WERI-Rb-1 (cell line): ENCODE results near the gene IL12RB2.

Experiments
- DNase-seq: peaks from one replicate; pipeline ENCODE4 v3.0.0-alpha.2; 2020
- H3K27ac ChIP-seq: fragments of 250-450 bp; sonication (Bioruptor Pico); 2 replicates; pipeline ENCODE4 v1.5.1; 2020; ENCODE audit warnings: mild to moderate bottlenecking, moderate library complexity
- H3K27me3 ChIP-seq: fragments of 250-450 bp; sonication (Bioruptor Pico); 2 replicates; pipeline ENCODE4 v1.5.1; 2021; ENCODE audit warnings: mild to moderate bottlenecking, low read depth, moderate library complexity; ENCODE audit not compliant: insufficient read depth, severe bottlenecking
- H3K36me3 ChIP-seq: fragments of 250-450 bp; sonication (Bioruptor Pico); 2 replicates; pipeline ENCODE4 v1.5.1; 2020; ENCODE audit warnings: mild to moderate bottlenecking, moderate library complexity
- H3K4me3 ChIP-seq: 2 replicates; pipeline ENCODE4 v1.5.1; 2011; ENCODE audit warnings: low read depth, mild to moderate bottlenecking, control low read depth, low read length
- H3K9me3 ChIP-seq: fragments of 250-450 bp; sonication (Bioruptor Pico); 2 replicates; pipeline ENCODE4 v1.5.1; 2021; ENCODE audit warnings: mild to moderate bottlenecking, moderate library complexity; ENCODE audit not compliant: severe bottlenecking
- TF ChIP-seq, protein P1 (sequence below): IDR thresholded peaks from 2 replicates; pipeline ENCODE4 v1.5.1; 2011; ENCODE audit warnings: low read depth, mild to moderate bottlenecking, control low read depth, inconsistent platforms, low read length

IL12RB2 gene

DNA sequence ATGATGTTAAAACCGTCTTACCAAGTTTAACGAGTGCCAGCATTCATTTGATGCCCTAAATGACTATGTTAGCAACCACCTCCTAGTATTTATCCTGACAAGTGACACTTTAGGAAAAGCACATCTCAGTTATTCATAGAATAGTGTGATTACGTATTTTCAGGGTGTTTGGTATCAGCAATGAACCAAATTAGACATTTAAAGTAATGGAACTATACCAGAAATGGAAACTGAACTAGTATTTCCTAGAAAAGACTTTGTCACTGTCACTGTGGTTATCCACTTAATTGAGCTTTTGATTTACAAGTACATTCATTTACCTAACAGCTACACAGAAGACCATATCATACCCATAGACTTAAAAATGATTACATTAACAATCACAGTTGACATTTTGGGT is 3.6 kb upstream of the IL12RB2 start:
- no peak for DNase-seq

DNA sequence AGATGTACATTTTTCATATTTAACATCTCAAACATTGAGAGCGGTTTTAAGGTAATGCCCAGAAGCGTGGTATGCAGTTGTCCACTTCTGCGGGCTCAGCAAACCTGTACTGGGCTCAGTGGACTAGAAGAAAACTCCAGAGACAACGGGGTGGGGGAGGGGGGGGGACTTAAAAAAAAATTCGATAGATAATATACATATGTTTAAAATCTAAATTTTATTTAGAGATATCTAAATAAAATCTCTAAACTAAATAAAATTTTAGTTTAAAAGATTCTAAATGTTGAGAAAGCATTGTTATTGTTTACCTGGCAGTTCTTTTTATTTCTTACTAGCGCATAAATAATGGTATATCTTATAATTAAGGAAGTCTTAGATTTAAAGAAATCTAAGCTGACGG is 1.1 kb upstream of the IL12RB2 start:
- no peaks in the 10 kb centered on the region for H3K27me3 ChIP-seq
- H3K36me3 ChIP-seq: no peaks in the 10 kb centered on the region
- DNase-seq: no peak
- H3K4me3 ChIP-seq: no peak overlapping the region
- H3K9me3 ChIP-seq: no peaks in the 10 kb centered on the region
- H3K27ac ChIP-seq: no peak overlapping the region
- TF ChIP-seq, protein P1, sequence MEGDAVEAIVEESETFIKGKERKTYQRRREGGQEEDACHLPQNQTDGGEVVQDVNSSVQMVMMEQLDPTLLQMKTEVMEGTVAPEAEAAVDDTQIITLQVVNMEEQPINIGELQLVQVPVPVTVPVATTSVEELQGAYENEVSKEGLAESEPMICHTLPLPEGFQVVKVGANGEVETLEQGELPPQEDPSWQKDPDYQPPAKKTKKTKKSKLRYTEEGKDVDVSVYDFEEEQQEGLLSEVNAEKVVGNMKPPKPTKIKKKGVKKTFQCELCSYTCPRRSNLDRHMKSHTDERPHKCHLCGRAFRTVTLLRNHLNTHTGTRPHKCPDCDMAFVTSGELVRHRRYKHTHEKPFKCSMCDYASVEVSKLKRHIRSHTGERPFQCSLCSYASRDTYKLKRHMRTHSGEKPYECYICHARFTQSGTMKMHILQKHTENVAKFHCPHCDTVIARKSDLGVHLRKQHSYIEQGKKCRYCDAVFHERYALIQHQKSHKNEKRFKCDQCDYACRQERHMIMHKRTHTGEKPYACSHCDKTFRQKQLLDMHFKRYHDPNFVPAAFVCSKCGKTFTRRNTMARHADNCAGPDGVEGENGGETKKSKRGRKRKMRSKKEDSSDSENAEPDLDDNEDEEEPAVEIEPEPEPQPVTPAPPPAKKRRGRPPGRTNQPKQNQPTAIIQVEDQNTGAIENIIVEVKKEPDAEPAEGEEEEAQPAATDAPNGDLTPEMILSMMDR: no peak

More for the DNA sequence above, 3.6 kb upstream of the IL12RB2 start:
- TF ChIP-seq, protein P1: no peak
- Histone ChIP-seq H3K9me3 (no peaks in the 10 kb centered on the region), H3K27me3 (no peaks in the 10 kb centered on the region), H3K36me3 (no peaks in the 10 kb centered on the region), H3K27ac (no peak overlapping the region), H3K4me3 (no peak overlapping the region)

DNA sequence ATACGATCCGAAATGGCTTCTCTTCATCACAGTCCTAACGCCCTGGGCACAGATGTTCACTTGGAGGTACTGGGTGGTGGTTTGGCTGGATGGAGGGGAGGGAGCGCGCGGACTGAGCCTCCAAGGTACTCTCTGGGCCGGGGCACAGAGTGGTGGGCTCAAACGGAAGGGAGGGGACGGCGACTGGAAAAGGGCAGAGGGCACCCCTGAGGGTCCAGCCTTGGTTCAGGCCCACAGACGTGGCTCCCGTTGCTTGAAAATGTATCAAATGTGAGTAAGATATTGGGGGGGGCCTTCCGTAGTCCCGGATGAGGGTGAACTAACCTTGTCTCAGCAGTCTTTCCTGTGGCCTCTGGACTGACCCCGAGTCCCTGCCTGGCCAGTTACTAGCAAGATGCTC is 463 bp downstream of the IL12RB2 start:
- H3K4me3 ChIP-seq: peak overlapping the region; percentile 46; the same call in 1 of the 2 replicates
- DNase-seq: no peak

DNA sequence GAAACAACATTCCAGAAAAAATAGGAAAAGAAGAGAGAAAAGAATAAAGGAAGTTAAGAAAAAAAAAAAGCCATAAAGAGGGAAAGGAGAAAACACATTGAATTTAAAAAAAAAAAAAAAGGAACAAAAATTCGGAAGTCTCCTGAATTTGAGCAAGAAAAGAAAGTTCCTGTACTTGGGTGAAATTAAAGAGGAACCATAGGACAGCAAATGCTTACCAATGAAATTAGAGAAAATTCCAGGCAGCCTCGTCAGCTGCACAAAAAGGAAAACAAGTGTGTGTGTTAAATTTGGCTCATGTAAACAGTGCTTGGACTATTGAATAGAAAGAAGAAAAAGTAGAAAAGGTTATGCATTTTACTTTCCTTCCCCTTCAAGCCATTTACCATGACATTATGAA is 4.9 kb downstream of the IL12RB2 start:
- H3K9me3 ChIP-seq: no peaks in the 10 kb centered on the region
- no peak overlapping the region for H3K4me3 ChIP-seq
- no peak for DNase-seq
- H3K27ac ChIP-seq: no peak overlapping the region
- TF ChIP-seq, protein P1: no peak
- H3K27me3 ChIP-seq: no peaks in the 10 kb centered on the region
- H3K36me3 ChIP-seq: no peaks in the 10 kb centered on the region

More for the DNA sequence above, 463 bp downstream of the IL12RB2 start:
- no peak overlapping the region for H3K27ac ChIP-seq
- H3K9me3 ChIP-seq: no peaks in the 10 kb centered on the region
- no peaks in the 10 kb centered on the region for H3K27me3 ChIP-seq
- TF ChIP-seq, protein P1: no peak
- H3K36me3 ChIP-seq: no peaks in the 10 kb centered on the region

DNA sequence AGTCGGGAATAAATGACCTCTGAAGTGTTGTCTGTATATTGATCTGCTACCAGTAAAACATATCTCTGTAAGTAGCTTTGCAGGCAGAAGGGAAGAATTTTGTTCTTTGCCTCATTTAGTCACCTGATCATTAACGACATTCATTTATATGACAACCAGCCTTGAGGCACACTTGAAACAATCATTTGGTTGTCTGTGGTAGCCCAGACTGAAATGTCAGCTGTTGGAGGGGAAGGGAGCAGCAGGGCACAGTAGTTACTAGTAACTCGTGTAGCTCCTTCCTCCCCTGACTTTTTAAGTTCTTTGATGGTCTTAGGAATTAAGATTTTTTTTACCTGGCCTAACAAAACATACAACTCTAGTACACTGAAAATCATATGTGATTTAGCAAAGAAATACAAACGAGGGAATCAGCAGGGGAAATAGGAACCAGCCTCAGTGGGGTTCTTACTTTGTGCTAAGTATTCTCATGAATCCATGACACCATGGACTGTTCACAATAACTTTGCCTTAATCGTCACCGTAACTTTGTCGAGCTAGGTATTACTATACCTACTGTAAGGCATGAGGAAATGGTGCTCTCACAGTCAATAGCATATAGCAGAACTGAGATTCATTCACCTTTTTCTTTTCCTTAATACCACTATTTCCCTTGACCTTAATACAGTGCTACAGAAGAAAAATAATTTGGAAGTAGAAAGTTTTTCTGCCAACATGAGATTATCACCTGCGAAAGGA is 6.4 kb downstream of the IL12RB2 start:
- H3K9me3 ChIP-seq: no peaks in the 10 kb centered on the region
- H3K27me3 ChIP-seq: no peaks in the 10 kb centered on the region
- H3K36me3 ChIP-seq: no peaks in the 10 kb centered on the region
- TF ChIP-seq, protein P1: no peak
- no peak for DNase-seq
- no peak overlapping the region for H3K27ac ChIP-seq
- no peak overlapping the region for H3K4me3 ChIP-seq

DNA sequence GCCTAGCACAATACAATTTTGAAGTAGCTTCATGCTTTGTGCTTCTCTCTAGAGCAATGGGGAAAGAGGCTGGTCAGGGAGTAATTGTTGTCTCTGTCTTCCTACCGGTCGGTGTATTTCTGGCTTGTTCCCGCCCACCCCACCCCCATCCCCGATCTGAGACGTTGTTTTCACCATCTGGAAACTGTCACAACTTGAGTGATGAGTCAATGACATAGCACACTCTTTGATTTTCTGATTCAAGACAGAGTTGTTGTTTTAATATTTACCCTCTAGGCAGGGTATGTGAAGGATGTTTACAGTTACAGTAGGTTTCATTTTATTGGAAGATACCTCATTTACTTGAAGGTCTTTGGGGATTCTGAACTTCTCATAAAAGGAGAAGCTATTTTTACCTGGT is 7.0 kb downstream of the IL12RB2 start:
- H3K4me3 ChIP-seq: no peak overlapping the region

More for the DNA sequence above, 7.0 kb downstream of the IL12RB2 start:
- no peak for DNase-seq
- H3K27me3 ChIP-seq: no peaks in the 10 kb centered on the region
- H3K36me3 ChIP-seq: no peaks in the 10 kb centered on the region
- H3K9me3 ChIP-seq: no peaks in the 10 kb centered on the region
- no peak overlapping the region for H3K27ac ChIP-seq
- TF ChIP-seq, protein P1: no peak
